ENCODE results near the gene PLCXD3. TPM values are rescaled to one million over a fixed set of nuclear protein-coding genes. Genes with fewer than 3 reads are reported as not detected.

PLCXD3 gene
- total RNA-seq, 1 donor from 2014 or later, result 2.6 TPM

- DNase-seq, result no peak
- H3K27ac ChIP-seq, result no peak overlapping the region
- H3K4me1 ChIP-seq, result no peaks in the 10 kb centered on the region
- no peaks in the 10 kb centered on the region for H3K9me3 ChIP-seq
- no peak for TF ChIP-seq CTCF (IDR thresholded peaks at IDR 0.05)
- intact Hi-C loops (cut with DNase I), result no loop called here
- ATAC-seq, result no peak
- H3K36me3 ChIP-seq, result no peaks in the 10 kb centered on the region
- H3K27me3 ChIP-seq, result no peaks in the 10 kb centered on the region
- no peak overlapping the region for H3K4me3 ChIP-seq
Measured at GRCh38 chr5:41406424-41406823, 104.0 kb downstream of the PLCXD3 start.

- Histone ChIP-seq H3K36me3 (no peaks in the 10 kb centered on the region), H3K4me1 (no peaks in the 10 kb centered on the region), H3K27me3 (no peaks in the 10 kb centered on the region), H3K4me3 (no peak overlapping the region), H3K9me3 (no peaks in the 10 kb centered on the region), H3K27ac (no peak overlapping the region)
- no peak for ATAC-seq
- TF ChIP-seq CTCF (IDR thresholded peaks at IDR 0.05), result no peak
- intact Hi-C loops (cut with DNase I), result no loop called here
- no peak for DNase-seq
Measured at GRCh38 chr5:41404757-41405156, 105.6 kb downstream of the PLCXD3 start.

- Histone ChIP-seq H3K36me3 (no peaks in the 10 kb centered on the region), H3K9me3 (no peaks in the 10 kb centered on the region), H3K27me3 (no peaks in the 10 kb centered on the region), H3K4me3 (no peak overlapping the region), H3K27ac (no peak overlapping the region), H3K4me1 (no peaks in the 10 kb centered on the region)
- DNase-seq, result no peak
- TF ChIP-seq CTCF (IDR thresholded peaks at IDR 0.05), result no peak
- ATAC-seq, result no peak
- intact Hi-C loops (cut with DNase I), result no loop called here
Measured at GRCh38 chr5:41403846-41404245, 106.6 kb downstream of the PLCXD3 start.

GRCh38 chr5:41402845-41403244 lies 107.6 kb downstream of the PLCXD3 start:
- Histone ChIP-seq H3K36me3 (no peaks in the 10 kb centered on the region), H3K27me3 (no peaks in the 10 kb centered on the region), H3K4me1 (no peaks in the 10 kb centered on the region), H3K4me3 (no peak overlapping the region), H3K9me3 (no peaks in the 10 kb centered on the region), H3K27ac (no peak overlapping the region)
- no peak for TF ChIP-seq CTCF (IDR thresholded peaks at IDR 0.05)
- intact Hi-C loops (cut with DNase I), result no loop called here
- ATAC-seq (no peak), DNase-seq (no peak)

GRCh38 chr5:41399839-41400238 lies 110.6 kb downstream of the PLCXD3 start:
- H3K27ac ChIP-seq, result no peak overlapping the region
- no peak overlapping the region for H3K4me3 ChIP-seq
- no peak for TF ChIP-seq CTCF (IDR thresholded peaks at IDR 0.05)
- intact Hi-C loops (cut with DNase I), result no loop called here
- no peaks in the 10 kb centered on the region for H3K9me3 ChIP-seq
- no peak for ATAC-seq
- no peak for DNase-seq
- no peaks in the 10 kb centered on the region for H3K27me3 ChIP-seq
- H3K4me1 ChIP-seq, result no peaks in the 10 kb centered on the region
- no peaks in the 10 kb centered on the region for H3K36me3 ChIP-seq

- Histone ChIP-seq H3K4me3 (no peak overlapping the region), H3K4me1 (no peaks in the 10 kb centered on the region), H3K27me3 (no peaks in the 10 kb centered on the region), H3K27ac (no peak overlapping the region), H3K9me3 (peaks cover 5% of the 10 kb centered on the region), H3K36me3 (no peaks in the 10 kb centered on the region)
- intact Hi-C loops (cut with DNase I), result no loop called here
- DNase-seq (no peak), ATAC-seq (no peak)
- no peak for TF ChIP-seq CTCF (IDR thresholded peaks at IDR 0.05)
Measured at GRCh38 chr5:41392016-41392415, 118.4 kb downstream of the PLCXD3 start.

All from upper lobe of right lung (tissue), 1 donor.